Measurements from ENCODE around the gene FREY1. TPM values are rescaled to one million over a fixed set of nuclear protein-coding genes. Genes with fewer than 3 reads are reported as not detected.

The FREY1 gene
- total RNA-seq, 2 donors from 2014 or later: 0.59 to 2.8 TPM

GRCh38 chr11:45885274-45885920 is 21.7 kb downstream of the FREY1 start, which contains the start of gene MAPK8IP1:
Gene MAPK8IP1, plus strand, starts transcription at chr11:45885651. Its CDS starts 170 bp downstream, at chr11:45885821.
- H3K4me1 ChIP-seq (replicated peaks): no peaks in the 10 kb centered on the region
- no peak for TF ChIP-seq POLR2A (IDR thresholded peaks at IDR 0.05)
- H3K27me3 ChIP-seq (replicated peaks; ENCODE audit: insufficient read depth): no peaks in the 10 kb centered on the region
- no peak within 1 kb of the TSS for H3K27ac ChIP-seq
- no peaks in the 10 kb centered on the region for H3K36me3 ChIP-seq
- WGBS: 1% methylated on average over 46 of the region's 73 CpGs
- intact Hi-C loops (cut with DNase I): no loop called here
- H3K4me3 ChIP-seq: peak within 1 kb of the TSS; percentile 41 to 59
- peak; percentile 34 for DNase-seq (ENCODE audit: low spot score)
- no peaks in the 10 kb centered on the region for H3K9me3 ChIP-seq

DNA sequence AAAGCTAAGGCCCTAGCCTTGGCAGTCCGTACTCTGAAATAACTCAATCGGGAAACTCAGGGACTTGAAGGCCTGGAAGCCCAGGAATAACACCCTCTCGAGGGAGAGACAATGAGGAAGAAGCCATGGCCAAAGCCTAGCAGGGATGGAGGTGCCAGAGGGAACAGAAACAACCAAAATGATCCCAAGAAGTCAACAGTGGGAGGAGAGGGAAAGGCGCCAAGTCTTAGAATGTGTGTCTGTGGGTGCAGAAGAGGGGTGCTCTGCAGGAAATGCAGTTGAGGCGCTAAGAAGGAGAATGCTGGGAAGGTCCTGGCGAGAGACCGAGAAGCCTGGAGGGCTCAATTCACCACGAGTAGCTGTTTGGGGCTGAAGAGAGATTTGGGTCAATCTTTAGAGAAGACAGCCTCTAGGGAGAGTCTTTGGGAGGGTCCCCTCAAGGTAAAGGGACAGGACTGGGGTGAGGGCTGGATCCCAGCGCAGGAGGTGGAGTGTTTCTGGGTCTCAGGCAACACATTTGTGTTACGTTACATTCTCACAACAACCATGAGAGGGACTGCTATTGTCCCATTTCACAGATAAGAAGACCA is 22.4 kb downstream of the FREY1 start:
- no peaks in the 10 kb centered on the region for H3K27me3 ChIP-seq (replicated peaks; ENCODE audit: insufficient read depth)
- 87% methylated on average over 10 of the region's 10 CpGs for WGBS
- intact Hi-C loops (cut with DNase I): no loop called here
- H3K36me3 ChIP-seq: no peaks in the 10 kb centered on the region
- peaks cover 7% of the 10 kb centered on the region for H3K4me1 ChIP-seq (replicated peaks)
- H3K9me3 ChIP-seq: no peaks in the 10 kb centered on the region
- no peak overlapping the region for H3K4me3 ChIP-seq
- DNase-seq (ENCODE audit: low spot score): no peak
- H3K27ac ChIP-seq: no peak overlapping the region
- TF ChIP-seq POLR2A (IDR thresholded peaks at IDR 0.05) (no peak), POLR2AphosphoS5 (IDR thresholded peaks at IDR 0.05) (no peak)
- TF ChIP-seq, protein P1, sequence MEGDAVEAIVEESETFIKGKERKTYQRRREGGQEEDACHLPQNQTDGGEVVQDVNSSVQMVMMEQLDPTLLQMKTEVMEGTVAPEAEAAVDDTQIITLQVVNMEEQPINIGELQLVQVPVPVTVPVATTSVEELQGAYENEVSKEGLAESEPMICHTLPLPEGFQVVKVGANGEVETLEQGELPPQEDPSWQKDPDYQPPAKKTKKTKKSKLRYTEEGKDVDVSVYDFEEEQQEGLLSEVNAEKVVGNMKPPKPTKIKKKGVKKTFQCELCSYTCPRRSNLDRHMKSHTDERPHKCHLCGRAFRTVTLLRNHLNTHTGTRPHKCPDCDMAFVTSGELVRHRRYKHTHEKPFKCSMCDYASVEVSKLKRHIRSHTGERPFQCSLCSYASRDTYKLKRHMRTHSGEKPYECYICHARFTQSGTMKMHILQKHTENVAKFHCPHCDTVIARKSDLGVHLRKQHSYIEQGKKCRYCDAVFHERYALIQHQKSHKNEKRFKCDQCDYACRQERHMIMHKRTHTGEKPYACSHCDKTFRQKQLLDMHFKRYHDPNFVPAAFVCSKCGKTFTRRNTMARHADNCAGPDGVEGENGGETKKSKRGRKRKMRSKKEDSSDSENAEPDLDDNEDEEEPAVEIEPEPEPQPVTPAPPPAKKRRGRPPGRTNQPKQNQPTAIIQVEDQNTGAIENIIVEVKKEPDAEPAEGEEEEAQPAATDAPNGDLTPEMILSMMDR (IDR thresholded peaks at IDR 0.05): no peak

GRCh38 chr11:45881708-45882368 is 25.2 kb downstream of the FREY1 start:
- no peak for TF ChIP-seq POLR2A (IDR thresholded peaks at IDR 0.05)
- TF ChIP-seq, protein P1 (IDR thresholded peaks at IDR 0.05): no peak
- TF ChIP-seq POLR2AphosphoS5 (IDR thresholded peaks at IDR 0.05): no peak
- no peaks in the 10 kb centered on the region for H3K27me3 ChIP-seq (replicated peaks; ENCODE audit: insufficient read depth)
- H3K4me1 ChIP-seq (replicated peaks): peaks cover 8% of the 10 kb centered on the region
- no peaks in the 10 kb centered on the region for H3K9me3 ChIP-seq
- no peak overlapping the region for H3K27ac ChIP-seq
- WGBS: 78% methylated on average over 6 of the region's 6 CpGs
- no peak overlapping the region for H3K4me3 ChIP-seq
- intact Hi-C loops (cut with DNase I): no loop called here
- DNase-seq (ENCODE audit: low spot score): no peak
- H3K36me3 ChIP-seq: no peaks in the 10 kb centered on the region

- Histone ChIP-seq H3K27ac (no peak overlapping the region), H3K4me3 (no peak overlapping the region), H3K4me1 (replicated peaks) (peaks cover 8% of the 10 kb centered on the region), H3K27me3 (replicated peaks; ENCODE audit: insufficient read depth) (no peaks in the 10 kb centered on the region), H3K9me3 (no peaks in the 10 kb centered on the region), H3K36me3 (no peaks in the 10 kb centered on the region)
- intact Hi-C loops (cut with DNase I): no loop called here
- TF ChIP-seq POLR2AphosphoS5 (IDR thresholded peaks at IDR 0.05) (no peak), POLR2A (IDR thresholded peaks at IDR 0.05) (no peak)
- TF ChIP-seq, protein P1 (IDR thresholded peaks at IDR 0.05): no peak
- DNase-seq (ENCODE audit: low spot score): no peak
- 71% methylated on average over 14 of the region's 15 CpGs for WGBS
These were observed 26.1 kb downstream of the FREY1 start for GRCh38 chr11:45880772-45881570.
